NK-92 treated with Interleukin-12 subunit alpha and Interleukin-12 subunit beta, amount 100 ng/mL, for 24 hours (cell line): ENCODE results near the gene MSH3.

Source experiments
- DNase-seq: peaks from one replicate; lab custom pipeline; 2025; lab: John Stamatoyannopoulos, UW

MSH3 gene

DNA sequence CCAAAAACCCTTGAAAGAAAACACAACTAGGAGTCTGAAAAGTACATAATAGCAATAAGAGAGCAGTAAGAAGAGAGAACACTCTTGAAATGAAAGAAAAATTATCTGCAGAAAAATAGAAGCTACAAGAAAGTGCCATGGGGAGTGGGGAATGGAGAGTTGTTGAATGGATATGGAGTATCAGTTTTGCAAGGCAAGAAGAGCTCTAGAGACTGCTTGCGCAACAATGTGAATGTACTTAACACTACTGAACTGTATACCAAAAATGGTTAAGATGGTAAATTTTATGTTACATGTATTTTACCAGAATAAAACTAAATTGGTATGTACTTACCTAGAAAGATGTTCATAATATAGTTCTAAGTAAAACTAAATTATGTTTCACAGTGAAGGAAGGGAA lies 251.0 kb downstream of the MSH3 start:
- no peak for DNase-seq

GRCh38 chr5:80912479-80912878 lies 258.0 kb downstream of the MSH3 start:
- DNase-seq: no peak

GRCh38 chr5:80915716-80916115 lies 261.3 kb downstream of the MSH3 start:
- DNase-seq: no peak

DNA sequence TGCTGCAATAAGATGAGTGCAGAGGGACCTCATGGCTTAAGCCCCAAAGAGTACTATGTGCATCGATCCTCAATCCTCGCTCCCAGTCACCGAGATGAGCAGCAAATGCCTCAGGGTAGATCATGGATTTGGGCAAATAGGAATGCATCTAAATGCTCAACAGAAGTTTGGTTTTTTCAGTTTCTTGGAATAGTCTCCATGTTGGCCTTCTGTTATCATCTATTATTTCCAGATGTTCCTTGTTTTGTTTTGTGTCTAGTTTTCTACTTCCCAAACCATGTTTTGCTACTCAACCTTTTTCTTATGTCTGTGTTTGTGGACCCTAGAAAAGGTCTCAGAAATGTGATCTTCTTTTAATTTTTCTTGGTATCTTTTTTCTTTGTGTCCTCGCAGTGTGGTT lies 262.2 kb downstream of the MSH3 start:
- DNase-seq: no peak

DNA sequence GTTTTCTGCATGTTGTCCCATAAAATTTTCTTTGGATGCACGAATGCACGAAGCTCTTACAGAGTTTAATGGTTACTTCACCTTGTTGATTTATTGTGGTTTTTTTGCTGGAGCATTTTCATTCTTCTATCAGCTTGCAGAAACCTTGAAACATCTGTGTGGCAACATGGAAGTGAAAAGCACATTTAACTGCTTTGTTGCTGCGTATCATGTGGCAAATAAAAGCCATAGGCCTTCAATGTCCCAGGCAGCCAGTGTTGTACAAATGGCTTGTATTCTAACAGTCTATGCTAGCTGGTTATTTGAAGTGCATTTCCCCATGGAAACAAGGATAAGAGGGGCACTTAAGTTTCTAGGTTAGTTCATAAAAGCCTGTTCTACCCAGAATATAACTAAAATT lies 263.2 kb downstream of the MSH3 start:
- DNase-seq: no peak

DNA sequence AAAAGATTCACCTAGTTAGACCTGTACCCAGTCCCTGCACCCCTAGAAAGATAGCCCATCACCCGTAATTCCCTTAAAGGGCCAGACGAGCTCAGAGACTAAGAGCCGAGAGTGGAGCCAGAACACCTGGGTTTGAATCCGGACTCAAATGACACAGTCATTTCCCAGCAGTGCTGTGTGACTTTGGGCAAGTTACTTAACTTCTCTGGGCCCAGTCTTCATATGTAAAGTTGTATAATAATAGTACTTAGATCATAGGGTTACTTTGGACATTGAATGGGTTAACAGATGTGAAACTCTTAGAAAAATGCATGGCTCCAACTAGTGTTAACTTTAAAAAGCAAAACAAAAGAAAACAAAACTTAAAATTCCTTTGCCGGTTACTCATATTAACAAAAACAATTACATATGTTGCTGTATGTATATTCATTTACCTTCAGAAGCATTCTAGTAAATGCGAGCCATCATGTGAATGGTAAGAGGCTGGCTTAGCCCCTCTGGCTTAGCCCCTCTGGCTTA lies 265.3 kb downstream of the MSH3 start:
- DNase-seq: no peak

DNA sequence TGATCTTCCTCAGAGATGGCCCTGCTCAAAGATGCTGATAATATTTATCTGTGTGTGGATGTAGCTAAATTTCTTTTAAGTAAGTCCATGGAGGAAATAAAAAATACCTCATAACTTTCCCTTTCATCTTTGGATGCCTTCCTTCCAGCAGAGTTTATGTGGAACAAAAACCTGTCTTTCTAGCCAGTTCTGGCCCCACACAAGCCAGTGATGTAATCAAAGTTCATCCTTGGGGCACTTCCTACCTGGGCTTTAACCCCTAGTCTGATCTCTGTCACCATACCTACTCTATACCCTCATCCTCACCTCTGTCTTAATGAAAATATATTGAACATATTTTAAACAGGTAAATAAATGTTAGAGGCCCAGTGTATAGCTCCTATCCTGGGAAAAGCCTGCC lies 265.9 kb downstream of the MSH3 start:
- no peak for DNase-seq

- no peak for DNase-seq
Observed at GRCh38 chr5:80921026-80921425, 266.6 kb downstream of the MSH3 start.

DNA sequence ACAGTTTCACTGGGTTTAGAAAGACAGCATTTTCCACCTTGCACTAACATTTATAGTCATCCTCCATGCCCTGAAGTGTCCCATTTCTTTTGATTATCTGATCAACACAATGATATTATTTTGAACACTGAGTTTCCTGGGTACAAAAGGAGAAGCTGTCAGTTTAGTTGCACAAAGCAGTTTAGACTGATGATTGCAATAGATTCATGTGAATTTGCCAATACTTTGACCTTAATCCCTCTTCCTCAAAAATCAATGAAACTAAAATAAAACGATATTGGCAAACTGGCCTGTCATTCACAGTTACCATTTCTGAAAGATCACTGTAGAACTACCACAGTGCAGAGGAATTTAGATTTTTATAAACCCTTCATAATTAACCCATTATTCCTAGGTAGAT lies 271.5 kb downstream of the MSH3 start:
- DNase-seq: no peak
